NCI-H2107 treated with DMSO at 0.1 percent for 48 hours (cell line): ENCODE data around the gene NOS1.

ENCODE experiments used
- DNase-seq: peaks from one replicate; lab custom pipeline; 2025; ENCODE audit not compliant: unreplicated experiment; lab: John Stamatoyannopoulos, UW

Gene NOS1

DNA sequence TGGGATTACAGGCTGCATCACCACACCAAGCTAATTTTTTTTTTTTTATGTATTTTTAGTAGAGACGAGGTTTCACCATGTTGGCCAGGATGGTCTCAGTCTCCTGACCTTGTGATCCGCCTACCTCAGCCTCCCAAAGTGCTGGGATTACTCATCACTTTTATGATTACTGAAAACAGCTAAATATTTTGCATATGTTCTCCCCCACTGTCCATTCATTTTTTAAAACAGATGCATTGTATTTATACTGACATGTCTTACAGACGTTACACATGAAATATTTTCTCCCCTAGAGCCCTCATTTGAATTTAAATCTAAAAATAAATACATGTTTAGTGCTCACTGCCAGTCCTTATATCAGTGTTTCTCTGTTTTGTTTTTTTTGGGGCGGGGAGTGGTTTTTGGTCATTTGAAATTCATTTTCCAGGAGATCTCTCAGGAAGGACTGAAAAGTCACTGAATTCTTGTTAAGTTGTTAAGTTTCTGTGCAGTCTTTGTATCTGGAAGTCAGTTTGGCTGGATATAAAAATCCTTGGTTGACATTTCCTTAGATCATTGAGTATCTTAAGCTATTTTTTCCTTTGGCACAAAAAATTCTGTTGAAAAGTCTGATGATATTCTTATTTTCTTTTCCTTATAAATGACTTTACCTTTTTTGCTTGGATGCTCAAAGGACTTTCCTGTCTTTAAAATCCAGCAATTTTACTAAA, 180.5 kb downstream of the NOS1 start:
- DNase-seq = no peak

DNA sequence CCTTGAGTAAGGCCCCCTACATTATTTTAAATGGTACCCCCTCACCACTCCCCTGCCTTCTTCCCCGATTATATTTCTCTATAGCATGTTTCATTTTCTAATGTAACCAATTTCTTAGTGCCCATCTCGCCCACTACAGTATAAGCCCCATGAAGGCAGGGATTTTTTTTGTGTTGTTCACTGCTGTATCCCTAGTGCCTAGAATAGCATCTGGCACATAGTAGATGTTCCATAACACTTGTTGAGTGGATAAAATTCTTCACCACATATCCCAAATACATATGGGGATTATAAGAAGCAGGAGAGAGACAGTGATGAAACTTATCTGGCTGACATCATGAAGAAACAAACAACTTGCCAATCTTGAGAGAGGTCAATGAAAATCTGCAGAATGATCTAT, 182.7 kb downstream of the NOS1 start:
- DNase-seq = no peak

DNA sequence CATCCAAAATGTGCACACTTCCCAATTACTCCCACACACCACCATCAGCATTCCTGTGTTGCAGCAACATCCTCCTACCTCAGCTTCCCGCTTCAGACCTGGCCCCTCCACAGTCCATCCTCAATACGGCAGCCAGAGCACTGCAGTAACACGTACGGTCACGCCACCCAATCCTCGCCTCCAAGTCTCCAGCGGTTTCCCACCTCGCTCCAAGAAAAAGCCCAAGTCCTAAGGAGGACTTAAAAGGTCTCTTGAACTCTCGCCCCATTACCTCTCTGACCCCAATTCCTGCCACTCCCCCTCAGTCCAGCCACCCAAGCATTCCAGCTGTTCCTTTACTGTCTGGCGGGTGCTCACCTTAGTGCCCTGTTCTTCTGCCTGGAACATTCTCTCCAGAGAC, 183.1 kb downstream of the NOS1 start:
- DNase-seq = no peak

DNA sequence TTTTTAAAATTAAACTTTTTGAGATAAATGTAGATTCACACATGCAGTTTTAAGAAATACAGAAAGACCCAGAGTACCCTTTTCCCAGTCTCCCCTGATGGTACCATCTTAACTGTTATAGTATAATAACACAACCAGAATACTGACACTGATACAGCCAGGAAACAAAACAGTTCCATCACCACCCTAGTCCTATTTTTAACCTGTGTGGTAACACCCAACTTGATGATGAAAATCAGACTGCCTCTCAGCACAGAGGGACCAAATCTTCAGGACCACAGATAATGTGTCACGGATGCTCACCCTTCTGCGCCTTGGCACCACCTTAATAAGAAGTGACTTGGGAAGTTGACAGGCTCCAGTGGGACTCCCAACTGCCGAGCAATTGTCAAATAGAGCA, 189.3 kb downstream of the NOS1 start:
- no peak for DNase-seq

DNA sequence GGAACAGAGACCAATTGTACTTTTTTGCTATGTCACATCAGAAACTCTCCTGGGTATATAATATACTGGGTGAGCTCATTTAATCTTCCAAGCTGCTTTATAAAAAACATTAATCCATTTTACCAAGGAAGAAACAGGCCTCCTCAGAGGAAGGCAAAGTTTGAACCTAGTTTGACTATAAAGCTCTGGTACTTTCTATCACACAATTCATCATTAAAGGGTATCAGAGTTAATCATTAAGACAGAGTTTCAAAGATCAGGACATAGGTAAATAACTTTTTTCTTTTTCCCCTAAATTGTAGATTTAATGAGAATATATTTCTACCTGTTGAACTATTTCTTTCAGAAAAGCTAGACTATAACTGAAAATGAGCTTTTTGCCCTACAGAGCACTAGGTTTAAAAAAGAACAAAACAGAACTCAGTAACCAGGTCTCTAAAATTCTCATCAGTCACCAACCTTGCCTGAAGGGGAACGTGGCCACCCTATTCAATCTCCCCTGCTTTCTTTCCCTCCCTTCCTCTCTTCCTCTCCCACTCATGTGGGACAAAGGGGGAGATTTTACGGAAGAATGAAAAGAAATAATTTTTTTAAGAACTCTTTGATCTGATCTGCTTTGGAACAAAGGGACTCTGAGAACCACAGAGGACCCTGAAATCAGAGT, 189.8 kb downstream of the NOS1 start:
- DNase-seq = no peak

DNA sequence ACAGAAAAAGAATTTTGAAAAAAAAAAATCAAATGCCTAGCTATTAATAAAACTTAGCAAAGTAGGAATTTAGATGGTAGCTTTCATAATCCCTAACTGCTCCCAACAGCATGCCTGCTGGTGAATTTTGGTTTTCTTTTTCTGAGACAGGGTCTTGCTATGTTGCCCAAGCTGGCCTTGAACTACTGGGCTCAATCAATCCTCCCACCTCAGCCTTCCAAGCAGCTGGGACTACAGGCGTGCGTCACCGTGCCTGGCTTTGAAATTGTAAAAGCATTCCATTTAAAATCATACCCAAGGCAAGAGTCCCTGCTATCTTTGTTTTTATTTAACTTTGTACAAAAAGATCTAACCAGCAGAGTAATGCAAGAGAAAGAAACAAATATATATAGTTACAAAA, 191.9 kb downstream of the NOS1 start:
- no peak for DNase-seq

DNA sequence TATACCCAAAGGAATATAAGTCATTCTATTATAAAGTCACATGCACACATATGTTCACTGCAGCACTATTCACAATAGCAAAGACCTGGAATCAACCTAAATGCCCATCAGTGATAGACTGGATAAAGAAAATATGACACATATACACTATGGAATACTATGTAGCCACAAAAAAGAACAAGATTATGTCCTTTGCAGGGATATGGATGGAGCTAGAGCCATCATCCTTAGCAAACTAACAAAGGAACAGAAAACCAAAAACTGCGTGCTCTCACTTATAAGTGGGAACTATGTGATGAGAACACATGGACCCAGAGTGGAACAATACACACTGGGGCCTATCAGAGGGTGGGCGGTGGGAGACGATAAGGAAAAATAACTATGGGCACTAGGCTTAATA, 192.4 kb downstream of the NOS1 start:
- no peak for DNase-seq

DNA sequence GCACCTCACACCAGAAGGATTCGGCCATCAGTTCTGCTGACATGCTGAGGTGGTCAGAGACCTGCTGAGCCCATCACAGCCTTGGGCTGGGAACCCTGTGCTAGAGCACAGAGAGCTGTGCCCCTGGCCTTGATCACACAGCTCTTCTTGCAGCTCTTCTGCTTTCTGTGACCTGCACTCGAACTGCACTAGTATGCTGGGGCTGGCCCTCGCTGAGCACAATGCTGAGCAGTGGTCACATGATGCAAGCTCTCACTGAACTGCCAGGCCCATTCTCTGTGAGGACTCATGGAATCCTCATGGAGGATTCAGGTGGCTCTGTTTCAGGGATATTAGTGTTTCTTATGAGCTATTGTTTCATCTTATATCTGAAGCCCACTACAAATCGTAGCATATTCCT, 193.7 kb downstream of the NOS1 start:
- DNase-seq = no peak

DNA sequence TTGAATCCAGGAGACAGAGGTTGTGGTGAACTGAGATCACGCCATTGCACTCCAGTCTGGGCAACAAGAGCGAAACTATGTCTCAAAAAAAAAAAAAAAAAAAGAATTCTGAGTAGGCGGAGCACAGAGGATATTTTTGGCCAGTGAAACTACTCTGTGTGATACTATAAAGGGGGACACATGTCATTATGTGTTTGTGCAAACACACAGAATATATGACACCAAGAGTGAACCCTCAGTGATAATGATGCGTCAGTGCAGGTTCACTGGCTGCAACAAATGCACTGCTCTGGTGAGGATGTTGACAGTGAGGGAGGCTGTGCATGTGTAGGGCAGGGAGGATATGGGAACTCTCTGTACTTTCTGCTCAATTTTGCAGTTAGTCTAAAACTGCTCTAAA, 195.3 kb downstream of the NOS1 start:
- DNase-seq = no peak

DNA sequence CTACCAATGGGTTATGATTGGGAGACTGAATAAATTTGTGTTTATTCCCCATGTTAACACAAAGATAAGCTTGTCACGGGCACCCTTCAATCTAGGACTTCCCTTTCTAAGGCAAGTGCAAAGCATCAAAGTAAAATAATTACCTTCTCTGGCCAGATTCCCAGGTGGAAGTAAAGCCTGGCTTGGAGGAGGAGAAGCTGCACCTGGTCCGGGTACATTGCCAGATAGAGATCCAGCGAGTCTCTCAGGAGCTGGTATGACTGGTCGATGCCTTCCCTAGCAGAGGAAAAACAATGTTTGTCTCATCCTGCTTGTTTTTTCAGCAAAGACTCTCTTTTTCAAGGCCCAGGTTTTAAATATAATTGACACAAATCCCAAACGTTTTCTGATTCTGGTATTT, 196.1 kb downstream of the NOS1 start:
- peak; percentile 54 for DNase-seq

DNA sequence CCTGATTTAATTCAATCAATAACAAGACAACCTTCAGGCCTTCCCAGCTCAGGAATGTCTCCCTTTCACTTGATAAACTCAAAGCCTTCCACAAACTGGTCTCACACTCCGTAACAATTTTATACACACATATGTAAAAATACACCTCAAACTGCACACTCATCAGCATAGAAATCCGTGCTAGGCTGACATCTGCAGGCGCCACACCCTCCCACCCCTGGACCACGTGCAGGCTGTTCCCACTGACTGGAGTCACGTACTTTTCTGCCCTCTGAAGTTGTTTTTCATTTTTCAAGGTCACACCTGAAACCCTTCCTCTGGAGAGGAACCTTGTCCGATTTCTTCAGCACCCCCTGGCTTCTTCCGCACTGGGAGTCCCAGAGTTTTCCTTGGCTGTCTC, 198.8 kb downstream of the NOS1 start:
- DNase-seq = no peak

DNA sequence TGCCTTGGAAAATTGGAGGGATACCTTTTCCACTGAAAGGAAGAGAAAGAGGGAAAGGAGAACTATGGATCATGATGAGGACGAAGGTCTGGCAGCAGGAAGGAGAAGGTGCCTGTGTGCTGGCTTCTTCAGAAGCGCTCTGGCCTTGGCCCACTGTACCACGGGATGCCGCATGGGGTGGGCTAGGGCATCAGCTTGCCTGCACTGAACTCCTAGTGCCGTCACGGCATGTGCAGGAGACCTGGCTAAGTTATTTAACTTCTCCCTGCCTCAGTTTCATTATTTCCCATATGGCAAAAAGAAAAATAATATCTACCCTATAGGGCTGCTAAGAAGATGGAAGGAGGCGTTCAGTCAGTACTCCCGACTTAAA, 199.3 kb downstream of the NOS1 start:
- no peak for DNase-seq

DNA sequence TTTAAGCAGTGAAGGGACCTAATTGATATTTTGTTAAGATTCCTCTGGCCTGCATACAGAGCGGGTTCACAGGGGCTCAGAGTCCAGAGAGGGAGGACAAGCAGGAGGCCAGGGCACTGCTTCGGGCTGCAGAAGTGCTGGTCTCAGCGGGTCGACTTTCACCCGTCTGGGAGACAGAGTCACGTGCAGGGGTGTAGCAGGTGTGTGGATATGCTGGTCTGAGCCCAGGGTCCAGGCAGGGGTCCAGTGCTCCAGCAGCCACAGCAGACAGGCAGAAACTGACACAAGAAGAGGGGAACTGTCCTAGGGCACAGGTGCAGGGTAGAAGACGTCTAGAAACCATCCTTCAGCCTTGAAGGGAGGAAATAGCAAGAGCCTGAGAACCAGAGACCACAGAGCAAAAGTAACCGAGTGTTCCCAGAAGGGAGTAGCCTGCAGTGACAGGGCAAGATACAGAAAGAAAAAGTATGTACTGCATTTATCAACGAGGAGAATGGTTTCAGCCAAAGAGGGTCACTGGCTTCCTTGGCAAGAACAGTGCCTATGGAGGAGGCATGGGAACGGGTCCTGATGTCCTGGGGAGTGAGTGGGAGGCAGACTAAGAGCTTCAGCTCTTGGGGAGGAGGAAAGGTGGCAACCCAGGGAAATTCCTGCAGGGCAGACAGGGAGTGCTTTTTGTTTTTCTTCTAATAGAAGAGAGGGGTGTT, 199.8 kb downstream of the NOS1 start:
- DNase-seq = no peak

DNA sequence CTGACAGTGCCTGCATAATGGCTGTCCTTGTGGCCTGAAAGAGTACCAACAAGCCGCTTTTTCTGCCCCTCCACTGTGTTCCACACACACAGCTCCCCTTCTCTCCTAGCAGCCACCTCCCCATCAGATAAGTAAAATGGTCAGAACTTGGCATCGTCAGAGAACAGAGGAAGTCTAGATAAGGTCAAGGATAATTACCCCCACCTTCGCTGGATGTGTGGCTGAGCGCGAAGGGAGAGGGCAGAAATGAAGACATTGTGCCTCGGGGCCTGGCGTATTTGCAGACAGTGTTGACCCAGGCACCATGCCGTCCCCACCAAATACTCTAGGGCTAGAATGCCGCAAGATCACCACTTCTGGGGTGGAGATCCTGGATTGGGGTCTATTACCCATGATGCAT, 201.8 kb downstream of the NOS1 start:
- DNase-seq = no peak

DNA sequence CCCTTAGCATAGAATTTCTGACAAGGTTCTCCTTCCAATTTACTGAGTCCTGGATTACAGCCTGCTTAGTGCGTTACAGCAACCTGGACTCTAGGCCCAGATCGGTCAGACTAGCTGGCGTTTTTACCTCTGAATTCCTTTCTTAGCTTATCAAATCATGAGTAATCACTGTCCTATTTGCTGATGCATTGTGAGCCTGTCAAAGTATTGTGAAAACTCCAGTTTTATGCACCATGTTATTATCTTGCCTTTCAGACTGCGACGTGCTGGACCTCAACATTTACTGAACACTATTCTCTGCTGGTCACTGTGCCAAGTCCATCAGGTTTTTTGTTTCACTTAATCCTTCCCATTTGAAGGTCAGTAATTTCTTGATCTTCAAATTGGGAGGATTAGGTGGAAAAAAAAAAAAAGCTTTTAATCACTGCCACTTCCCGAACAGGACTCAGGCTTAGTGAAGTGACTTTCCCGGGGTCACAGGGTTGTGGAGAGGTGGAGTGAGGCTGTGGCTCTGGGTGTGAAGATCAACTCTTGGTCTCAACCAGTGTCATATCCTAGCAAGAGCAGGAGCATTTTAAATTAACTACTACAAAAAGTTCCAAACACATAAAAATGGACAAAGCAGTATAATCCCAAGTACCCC, 202.4 kb downstream of the NOS1 start:
- no peak for DNase-seq
